Large intestine (tissue), 3 donors: ENCODE data around the gene CHST2. TPM values are rescaled to one million over a fixed set of nuclear protein-coding genes. Genes with fewer than 3 reads are reported as not detected.

Experiments
- DNase-seq, 2 donors: peaks; one replicate each; pipeline versions ENCODE4 v3.0.0 to v3.0.0-alpha.2; 2013
- H3K27ac ChIP-seq: one replicate; pipeline ENCODE4 v1.5.1; 2013; ENCODE audit warnings: low read length
- H3K27me3 ChIP-seq: 2 replicates; pipeline ENCODE4 v1.6.1; 2013; ENCODE audit warnings: low read length; ENCODE audit not compliant: control insufficient read depth, insufficient read depth
- H3K36me3 ChIP-seq: 2 replicates; pipeline ENCODE4 v1.6.1; 2013; ENCODE audit warnings: low read length; ENCODE audit not compliant: control insufficient read depth, insufficient read depth
- H3K4me1 ChIP-seq: one replicate; pipeline ENCODE4 v1.6.1; 2013; ENCODE audit warnings: low read length; ENCODE audit not compliant: control insufficient read depth, insufficient read depth
- H3K4me3 ChIP-seq: one replicate; pipeline ENCODE4 v1.5.1; 2013; ENCODE audit warnings: low read length
- H3K9me3 ChIP-seq: one replicate; pipeline ENCODE4 v1.6.1; 2013; ENCODE audit warnings: mild to moderate bottlenecking, low read depth, low read length, moderate library complexity; ENCODE audit not compliant: control insufficient read depth
- WGBS: methylation state at CpG from one replicate; pipeline ENCODE4 v1.1.5; 2013; ENCODE audit warnings: low lambda C conversion rate; ENCODE audit not compliant: insufficient coverage; 5-methylcytosine and 5-hydroxymethylcytosine counted together
- polyA plus RNA-seq: library from polyadenylated mRNA; unstranded; fragments of 120-200 nt; gene quantifications from one replicate; pipeline ENCODE4 v1.2.1, GENCODE V29; 2013

CHST2 gene
- polyA plus RNA-seq, 1 donor = 5.0 TPM

GRCh38 chr3:143119974-143120715 lies 574 bp downstream of the CHST2 start:
- Histone ChIP-seq H3K27me3 (peaks cover 77% of the 10 kb centered on the region), H3K4me3 (peak overlapping the region; percentile 62), H3K9me3 (peaks cover 14% of the 10 kb centered on the region), H3K27ac (no peak overlapping the region), H3K4me1 (peaks cover 5% of the 10 kb centered on the region), H3K36me3 (peaks cover 2% of the 10 kb centered on the region)
- DNase-seq = no peak
- no CpG with 5 or more reads among the region's 85 CpGs for whole genome bisulfite sequencing

DNA sequence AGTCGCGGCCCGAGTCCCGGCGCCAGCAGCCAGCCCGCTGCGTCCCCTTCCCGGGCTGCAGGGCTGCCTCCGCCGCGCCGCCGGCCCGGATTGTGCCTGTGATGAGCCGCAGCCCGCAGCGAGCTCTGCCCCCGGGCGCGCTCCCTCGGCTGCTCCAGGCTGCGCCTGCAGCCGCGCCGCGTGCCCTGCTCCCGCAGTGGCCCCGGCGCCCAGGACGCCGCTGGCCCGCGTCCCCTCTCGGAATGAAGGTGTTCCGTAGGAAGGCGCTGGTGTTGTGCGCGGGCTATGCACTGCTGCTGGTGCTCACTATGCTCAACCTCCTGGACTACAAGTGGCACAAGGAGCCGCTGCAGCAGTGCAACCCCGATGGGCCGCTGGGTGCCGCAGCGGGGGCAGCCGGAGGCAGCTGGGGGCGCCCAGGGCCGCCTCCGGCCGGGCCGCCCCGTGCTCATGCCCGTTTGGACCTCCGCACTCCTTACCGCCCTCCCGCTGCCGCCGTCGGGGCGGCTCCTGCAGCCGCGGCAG lies 1.2 kb downstream of the CHST2 start:
- no CpG with 5 or more reads among the region's 60 CpGs for WGBS
- Histone ChIP-seq H3K27me3 (peaks cover 78% of the 10 kb centered on the region), H3K27ac (no peak overlapping the region), H3K4me1 (peaks cover 5% of the 10 kb centered on the region), H3K4me3 (peak overlapping the region; percentile 23), H3K36me3 (peaks cover 2% of the 10 kb centered on the region), H3K9me3 (peaks cover 14% of the 10 kb centered on the region)
- DNase-seq = peak in 1 of 2 donors; percentile 17

- no CpG with 5 or more reads among the region's 79 CpGs for WGBS
- Histone ChIP-seq H3K27ac (no peak overlapping the region), H3K4me3 (peak overlapping the region; percentile 17), H3K36me3 (peaks cover 2% of the 10 kb centered on the region), H3K4me1 (peaks cover 5% of the 10 kb centered on the region), H3K27me3 (peaks cover 76% of the 10 kb centered on the region), H3K9me3 (peaks cover 14% of the 10 kb centered on the region)
- DNase-seq = peak; percentile 17 to 19
These were observed 1.9 kb downstream of the CHST2 start for GRCh38 chr3:143121241-143122088.

GRCh38 chr3:143122089-143122430 lies 2.5 kb downstream of the CHST2 start:
- H3K36me3 ChIP-seq = peaks cover 2% of the 10 kb centered on the region
- peaks cover 72% of the 10 kb centered on the region for H3K27me3 ChIP-seq
- H3K4me3 ChIP-seq = no peak overlapping the region
- DNase-seq = no peak
- no peak overlapping the region for H3K27ac ChIP-seq
- peaks cover 5% of the 10 kb centered on the region for H3K4me1 ChIP-seq
- WGBS = no CpG with 5 or more reads among the region's 16 CpGs
- H3K9me3 ChIP-seq = peaks cover 14% of the 10 kb centered on the region

DNA sequence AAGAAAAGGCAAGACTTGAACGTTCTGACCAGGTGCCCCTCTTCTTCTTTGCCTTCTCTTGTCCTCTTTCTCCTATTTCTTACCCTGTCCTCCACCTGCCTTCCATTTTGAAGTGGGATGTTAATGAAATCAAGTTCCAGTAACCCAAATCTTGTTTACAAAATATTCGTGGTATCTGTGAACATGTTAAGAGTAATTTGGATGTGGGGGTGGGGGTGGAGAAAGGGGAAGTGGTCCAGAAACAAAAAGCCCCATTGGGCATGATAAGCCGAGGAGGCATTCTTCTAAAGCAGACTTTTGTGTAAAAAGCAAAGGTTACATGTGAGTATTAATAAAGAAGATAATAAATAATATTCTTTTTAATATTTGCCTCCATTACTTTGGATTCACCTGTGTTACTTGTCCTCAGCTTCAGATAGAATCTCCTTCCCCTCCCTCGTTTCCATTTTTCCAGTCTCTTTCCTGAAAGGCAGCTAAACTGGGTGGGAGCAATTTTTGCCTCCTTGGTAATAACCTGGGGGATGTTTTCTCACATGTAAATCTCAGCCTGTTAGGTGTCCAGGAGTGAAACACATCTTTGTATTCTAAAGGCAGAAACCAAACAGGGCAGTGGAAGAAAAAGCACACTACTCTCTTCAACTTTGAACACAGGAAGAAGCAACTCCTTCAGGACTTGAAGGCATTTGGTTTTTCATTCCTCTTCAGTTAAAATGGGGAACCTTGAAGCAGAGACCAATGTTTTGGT lies 3.2 kb downstream of the CHST2 start:
- Histone ChIP-seq H3K27me3 (peaks cover 68% of the 10 kb centered on the region), H3K27ac (no peak overlapping the region), H3K4me1 (peaks cover 5% of the 10 kb centered on the region), H3K36me3 (peaks cover 2% of the 10 kb centered on the region), H3K9me3 (peaks cover 14% of the 10 kb centered on the region), H3K4me3 (no peak overlapping the region)
- whole genome bisulfite sequencing = 85% methylated on average over 3 of the region's 4 CpGs
- DNase-seq = no peak

DNA sequence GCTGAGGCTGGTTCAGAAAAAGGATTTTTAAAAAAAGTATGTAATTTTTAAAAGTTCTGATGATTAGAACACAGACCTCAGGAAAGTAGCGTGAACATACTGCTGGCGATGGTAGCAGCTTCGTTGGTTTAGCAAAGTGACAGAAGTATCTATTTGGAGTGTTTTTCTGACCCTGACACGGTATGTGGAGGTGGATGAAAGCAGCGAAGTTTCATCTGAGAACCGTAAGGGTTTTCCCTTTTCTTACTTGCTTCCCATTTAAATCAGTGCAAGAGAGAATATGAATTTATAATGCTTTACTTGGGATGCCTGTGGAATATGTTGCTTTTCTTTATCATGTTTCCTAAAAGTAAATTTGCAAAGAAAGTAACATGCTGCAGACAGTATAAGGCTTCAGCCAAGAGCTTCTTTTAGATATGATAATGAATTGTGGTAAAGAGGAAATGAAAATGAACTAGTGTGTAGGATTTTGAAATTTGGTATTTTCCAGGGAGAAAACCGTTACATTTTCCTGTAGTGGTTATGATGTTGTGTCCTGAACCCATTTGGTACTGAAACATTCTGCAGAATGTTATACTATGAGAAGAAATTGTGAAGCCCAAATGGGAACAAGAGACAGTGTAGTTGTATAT lies 3.9 kb downstream of the CHST2 start:
- no peak overlapping the region for H3K4me3 ChIP-seq
- H3K4me1 ChIP-seq = peaks cover 5% of the 10 kb centered on the region
- peaks cover 2% of the 10 kb centered on the region for H3K36me3 ChIP-seq
- peaks cover 14% of the 10 kb centered on the region for H3K9me3 ChIP-seq
- H3K27me3 ChIP-seq = peaks cover 61% of the 10 kb centered on the region
- no peak overlapping the region for H3K27ac ChIP-seq
- WGBS = 86% methylated on average over 4 of the region's 7 CpGs
- no peak for DNase-seq

- Histone ChIP-seq H3K4me1 (peaks cover 5% of the 10 kb centered on the region), H3K27ac (no peak overlapping the region), H3K4me3 (no peak overlapping the region), H3K36me3 (peaks cover 2% of the 10 kb centered on the region), H3K9me3 (peaks cover 14% of the 10 kb centered on the region), H3K27me3 (peaks cover 56% of the 10 kb centered on the region)
- DNase-seq = no peak
- WGBS = 33% methylated on average over 1 of the region's 9 CpGs
These were observed 5.3 kb downstream of the CHST2 start for GRCh38 chr3:143124601-143125520.

DNA sequence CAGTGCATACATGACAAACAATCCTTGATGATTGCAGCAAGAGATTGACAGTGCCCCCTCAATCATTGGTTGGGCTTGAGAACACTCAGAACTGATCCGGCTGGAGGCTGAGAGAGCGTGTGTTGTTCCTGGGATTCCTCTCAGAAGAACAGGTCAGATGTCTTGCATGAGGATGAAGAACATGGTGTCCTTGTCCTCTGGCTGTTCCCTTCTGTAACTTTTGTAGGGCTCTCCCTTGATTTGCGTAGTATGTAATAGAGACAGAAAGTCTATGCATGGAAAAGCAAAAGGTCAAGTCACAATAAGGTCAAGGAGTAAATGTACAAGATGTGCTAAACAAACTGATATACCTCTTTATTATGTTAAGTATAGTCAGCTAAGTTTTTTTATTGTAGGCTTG lies 8.2 kb downstream of the CHST2 start:
- H3K27ac ChIP-seq = no peak overlapping the region
- H3K4me1 ChIP-seq = no peaks in the 10 kb centered on the region
- peaks cover 35% of the 10 kb centered on the region for H3K27me3 ChIP-seq
- no peak overlapping the region for H3K4me3 ChIP-seq
- H3K9me3 ChIP-seq = no peaks in the 10 kb centered on the region
- H3K36me3 ChIP-seq = no peaks in the 10 kb centered on the region
- no peak for DNase-seq
- WGBS = 100% methylated on average over 1 of the region's 3 CpGs

GRCh38 chr3:143128227-143128955 lies 8.8 kb downstream of the CHST2 start:
- Histone ChIP-seq H3K9me3 (no peaks in the 10 kb centered on the region), H3K4me1 (no peaks in the 10 kb centered on the region), H3K36me3 (no peaks in the 10 kb centered on the region), H3K27me3 (peaks cover 29% of the 10 kb centered on the region), H3K4me3 (no peak overlapping the region), H3K27ac (no peak overlapping the region)
- no peak for DNase-seq
- WGBS = 69% methylated on average over 3 of the region's 5 CpGs
